Measurements from ENCODE around the gene FEV.

DNA sequence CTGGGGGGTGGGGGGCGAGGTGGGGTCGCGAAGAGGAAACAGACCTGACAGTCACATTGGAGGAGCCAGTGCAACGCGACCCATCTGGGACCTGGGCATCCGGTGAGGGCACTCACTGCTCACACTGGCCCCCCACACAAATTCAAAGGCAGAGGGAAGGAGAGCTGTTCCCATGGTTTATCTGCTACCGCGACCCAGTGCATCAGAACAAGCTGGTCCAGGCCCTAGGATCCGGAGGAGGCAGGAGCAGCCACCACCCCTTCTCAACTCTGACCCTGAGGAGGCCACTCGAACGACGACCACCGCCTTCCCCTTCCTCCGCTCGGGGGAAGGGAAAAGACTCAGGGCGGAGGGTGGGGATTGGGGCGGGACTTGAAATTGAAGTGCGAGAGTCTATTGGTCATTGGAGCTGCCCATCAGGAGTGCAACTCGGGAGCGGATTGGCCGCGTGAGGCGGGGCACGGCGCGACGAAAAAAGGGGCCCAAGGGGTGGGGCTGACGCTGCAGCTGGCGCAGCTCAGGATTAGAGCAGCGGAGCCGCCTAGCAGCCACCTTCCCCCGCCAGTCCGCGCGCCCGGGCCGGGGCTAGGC lies 25.7 kb downstream of the FEV start, which contains the start of gene CDK5R2:
- no peak for TF ChIP-seq POLR2A (IDR thresholded peaks at IDR 0.05)
- no peak for TF ChIP-seq CTCF (IDR thresholded peaks at IDR 0.05)

Measured in esophagus squamous epithelium (tissue), 4 donors.